Tibial nerve (tissue), 4 donors: Measurements from ENCODE around the gene OPCML.

Source experiments
- CTCF ChIP-seq, 5 experiments: fragments of 200-600 bp in 3 of 5; fragments of 450-650 bp in 2 of 5; sonication (generic) in 3 of 5; IDR thresholded peaks; one replicate each; pipeline ENCODE4 v1.5.1; 2016 to 2019; ENCODE audit warnings: antibody characterized with exemption in 5 of 5, mild to moderate bottlenecking in 3 of 5, moderate library complexity in 2 of 5
- EP300 ChIP-seq, 2 donors: sonication (generic); formaldehyde crosslinking; IDR thresholded peaks; one replicate each; pipeline ENCODE4 v1.6.1; 2017; ENCODE audit warnings: antibody characterized with exemption in 2 of 2, mild to moderate bottlenecking in 1 of 2
- POLR2A ChIP-seq, 2 donors: fragments of 450-650 bp; IDR thresholded peaks; one replicate each; pipeline ENCODE4 v1.6.1; 2017; ENCODE audit warnings: antibody characterized with exemption in 2 of 2, mild to moderate bottlenecking in 2 of 2, moderate library complexity in 2 of 2

GRCh38 chr11:132646890-132647289 lies 885.4 kb downstream of the OPCML start:
- TF ChIP-seq CTCF (IDR thresholded peaks at IDR 0.05) = no peak
- no peak for TF ChIP-seq POLR2A (IDR thresholded peaks at IDR 0.05)
- no peak for TF ChIP-seq EP300 (IDR thresholded peaks at IDR 0.05)
